ENCODE measurements around the gene MARCHF11. TPM values are rescaled to one million over a fixed set of nuclear protein-coding genes. Genes with fewer than 3 reads are reported as not detected.

The MARCHF11 gene
- total and polyA plus RNA-seq, 2 experiments from 2014 or later: 0.17 to 1.5 TPM

- Histone ChIP-seq H4K20me1 (replicated peaks; ENCODE audit: insufficient read depth) (no peaks in the 10 kb centered on the region; the same call in 1 of the 2 replicates), H2AFZ (no peak overlapping the region; the same call in 1 of the 2 replicates), H3K79me2 (replicated peaks; ENCODE audit: insufficient read depth) (no peaks in the 10 kb centered on the region), H3K4me1 (ENCODE audit: insufficient read depth) (no peaks in the 10 kb centered on the region), H3F3A (replicated peaks; ENCODE audit: low read depth) (no peaks in the 10 kb centered on the region), H3K4me3 (no peak overlapping the region), H3K27me3 (ENCODE audit: insufficient read depth) (no peaks in the 10 kb centered on the region), H3K9me2 (ENCODE audit: insufficient read depth) (no peaks in the 10 kb centered on the region), H3K36me3 (ENCODE audit: insufficient read depth) (no peaks in the 10 kb centered on the region), H3K4me2 (no peak overlapping the region), H3K27ac (ENCODE audit: low read depth) (no peak overlapping the region)
- no peak overlapping the region for H3K4me3 Mint-ChIP-seq
- H3K9me3 Mint-ChIP-seq: peaks cover 15% of the 10 kb centered on the region
- H3K27ac Mint-ChIP-seq: no peak overlapping the region
- ATAC-seq (no peak), DNase-seq (ENCODE audit: low spot score) (no peak)
- TF ChIP-seq CREB1 (CRISPR knock-in tag; IDR thresholded peaks at IDR 0.05; ENCODE audit: low read depth) (no peak), EZH2 (IDR thresholded peaks at IDR 0.05; ENCODE audit: low read depth, unreplicated experiment) (no peak), STAT1 (IDR thresholded peaks at IDR 0.05; ENCODE audit: unreplicated experiment) (no peak), ZNF114 (CRISPR knock-in tag; IDR thresholded peaks at IDR 0.05) (no peak), JUNB (IDR thresholded peaks at IDR 0.05; ENCODE audit: unreplicated experiment) (no peak)
- peaks cover 5% of the 10 kb centered on the region for H3K27me3 Mint-ChIP-seq (ENCODE audit: insufficient read depth, low read depth, poor library complexity)
- peaks cover 4% of the 10 kb centered on the region for H3K4me1 Mint-ChIP-seq
- peaks cover 4% of the 10 kb centered on the region; the same call in 1 of the 3 replicates for H3K36me3 Mint-ChIP-seq (ENCODE audit: low read depth)
Measured at GRCh38 chr5:16192311-16192710, 12.7 kb upstream of the MARCHF11 start.

- Mint-ChIP-seq H3K36me3 (ENCODE audit: low read depth) (peaks cover 3% of the 10 kb centered on the region; the same call in 1 of the 3 replicates), H3K4me3 (peak overlapping the region; percentile 79), H3K27ac (no peak overlapping the region), H3K4me1 (peaks cover 8% of the 10 kb centered on the region), H3K27me3 (ENCODE audit: insufficient read depth, low read depth, poor library complexity) (peaks cover 33% of the 10 kb centered on the region), H3K9me3 (no peaks in the 10 kb centered on the region; the same call in 2 of the 3 replicates)
- Histone ChIP-seq H3F3A (replicated peaks; ENCODE audit: low read depth) (peaks cover 3% of the 10 kb centered on the region; the same call in 1 of the 2 replicates), H2AFZ (peak overlapping the region; percentile 97), H3K4me3 (peak overlapping the region; percentile 70), H3K27me3 (ENCODE audit: insufficient read depth) (peaks cover 54% of the 10 kb centered on the region), H3K79me2 (replicated peaks; ENCODE audit: insufficient read depth) (no peaks in the 10 kb centered on the region), H3K36me3 (ENCODE audit: insufficient read depth) (no peaks in the 10 kb centered on the region), H3K27ac (ENCODE audit: low read depth) (no peak overlapping the region), H3K9me2 (ENCODE audit: insufficient read depth) (no peaks in the 10 kb centered on the region), H4K20me1 (replicated peaks; ENCODE audit: insufficient read depth) (0 out of 2 replicates have a peak, but pooled peaks cover 5% of the 10 kb centered on the region), H3K4me2 (peak overlapping the region; percentile 95), H3K4me1 (ENCODE audit: insufficient read depth) (0 out of 2 replicates have a peak, but pooled peaks cover 11% of the 10 kb centered on the region)
- no peak for TF ChIP-seq EZH2 (IDR thresholded peaks at IDR 0.05; ENCODE audit: low read depth, unreplicated experiment)
- no peak for TF ChIP-seq ZNF114 (CRISPR knock-in tag; IDR thresholded peaks at IDR 0.05)
- TF ChIP-seq ZNF331 (CRISPR knock-in tag; IDR thresholded peaks at IDR 0.05; ENCODE audit: low read depth): no peak
- no peak for TF ChIP-seq ZNF462 (CRISPR knock-in tag; IDR thresholded peaks at IDR 0.05)
- TF ChIP-seq JUNB (IDR thresholded peaks at IDR 0.05; ENCODE audit: unreplicated experiment): no peak
- TF ChIP-seq CTCF (conservative IDR thresholded peaks at IDR 0.05; ENCODE audit: low read depth in 2 of 2): no peak
- DNase-seq (ENCODE audit: low spot score) (no peak), ATAC-seq (no peak)
Measured at GRCh38 chr5:16180789-16181082, 1.1 kb upstream of the MARCHF11 start.

Measured in GM23338 (cell line).